PC-9 (cell line): Measurements from ENCODE around the gene PCDH9. TPM values are rescaled to one million over a fixed set of nuclear protein-coding genes. Genes with fewer than 3 reads are reported as not detected.

Experiments used
- BruUV-seq: library from RNA; stranded (reverse); fragments of 400-500 nt; replicated peaks from 2 replicates; lab custom pipeline; 2021; lab: Mats Ljungman, UMichigan
- CTCF ChIA-PET: fragments of 300-600 bp; sonication (Branson Sonifier 250); formaldehyde crosslinking; loops from one replicate; lab custom pipeline; 2022; ENCODE audit warnings: antibody characterized with exemption; lab: Charles Lee
- POLR2A ChIA-PET: fragments of 300-600 bp; sonication (Branson Sonifier 250); formaldehyde crosslinking; loops from one replicate; lab custom pipeline; 2022; ENCODE audit warnings: antibody characterized with exemption; ENCODE audit not compliant: unreplicated experiment; lab: Charles Lee
- DNase-seq, 2 experiments: peaks; one replicate each; pipeline versions ENCODE4 v3.0.0 to v3.0.0-alpha.2; 2015 to 2022; ENCODE audit warnings: mixed read lengths in 1 of 2
- H2AFZ ChIP-seq: fragments of 200-600 bp; sonication (generic); 2 replicates; pipeline ENCODE4 v1.8.1; 2017; ENCODE audit warnings: antibody characterized with exemption
- H3F3A ChIP-seq: fragments of 200-600 bp; sonication (generic); 2 replicates; pipeline ENCODE4 v1.8.1; 2017; ENCODE audit warnings: antibody characterized with exemption, mild to moderate bottlenecking, low read depth; ENCODE audit not compliant: insufficient read depth
- H3K27ac ChIP-seq: fragments of 200-600 bp; sonication (generic); 2 replicates; pipeline ENCODE4 v1.6.1; 2016; ENCODE audit warnings: mixed run types
- H3K27me3 ChIP-seq: fragments of 200-600 bp; sonication (generic); 2 replicates; pipeline ENCODE4 v1.6.1; 2016; ENCODE audit warnings: low read depth, mixed run types; ENCODE audit not compliant: insufficient read depth
- H3K36me3 ChIP-seq: fragments of 200-600 bp; sonication (generic); 2 replicates; pipeline ENCODE4 v1.6.1; 2016; ENCODE audit warnings: low read depth, mixed run types
- H3K4me1 ChIP-seq: fragments of 200-600 bp; sonication (generic); replicated peaks from 2 replicates; pipeline ENCODE4 v1.6.1; 2016; ENCODE audit warnings: mixed run types; ENCODE audit not compliant: insufficient read depth
- H3K4me2 ChIP-seq: fragments of 200-600 bp; sonication (generic); 2 replicates; pipeline ENCODE4 v1.6.1; 2017; ENCODE audit warnings: mixed run types
- H3K4me3 ChIP-seq: fragments of 200-600 bp; sonication (generic); 2 replicates; pipeline ENCODE4 v1.6.1; 2016; ENCODE audit warnings: mixed run types
- H3K79me2 ChIP-seq: fragments of 200-600 bp; sonication (generic); 2 replicates; pipeline ENCODE4 v1.6.1; 2017; ENCODE audit warnings: low read depth, mixed run types
- H3K9me2 ChIP-seq: fragments of 200-600 bp; sonication (generic); 2 replicates; pipeline ENCODE4 v1.8.1; 2017; ENCODE audit warnings: mild to moderate bottlenecking; ENCODE audit not compliant: insufficient read depth
- H3K9me3 ChIP-seq: fragments of 200-600 bp; sonication (generic); 2 replicates; pipeline ENCODE4 v1.8.1; 2016; ENCODE audit warnings: low read depth; ENCODE audit not compliant: insufficient read depth
- H4K20me1 ChIP-seq: fragments of 200-600 bp; sonication (generic); 2 replicates; pipeline ENCODE4 v1.8.1; 2017; ENCODE audit not compliant: insufficient read depth
- CTCF ChIP-seq: fragments of 200-600 bp; sonication (generic); conservative IDR thresholded peaks from 2 replicates; pipeline ENCODE4 v1.6.1; 2017; ENCODE audit warnings: mixed run types, antibody characterized with exemption, mild to moderate bottlenecking, moderate library complexity
- EZH2 ChIP-seq: fragments of 200-600 bp; sonication (generic); IDR thresholded peaks from 2 replicates; pipeline ENCODE4 v1.8.0; 2017; ENCODE audit warnings: antibody characterized with exemption, low read depth
- intact Hi-C: fragments of 100-400 bp; cut with micrococcal nuclease; formaldehyde crosslinking; loops from one replicate; pipeline ENCODE4 v1.10.0; 2022; ENCODE audit not compliant: unreplicated experiment
- total RNA-seq: library from RNA; stranded (reverse); gene quantifications from 2 replicates; pipeline ENCODE4 v1.2.3, GENCODE V29; 2021

Gene PCDH9
- total RNA-seq, 1 experiment from 2014 or later, result 0.37 TPM

GRCh38 chr13:66974889-66975288, 255.2 kb downstream of the PCDH9 start:
- Histone ChIP-seq H3K79me2 (no peaks in the 10 kb centered on the region), H4K20me1 (no peaks in the 10 kb centered on the region), H3K9me3 (no peaks in the 10 kb centered on the region), H3K4me2 (no peak overlapping the region), H3K36me3 (no peaks in the 10 kb centered on the region), H3K4me1 (no peaks in the 10 kb centered on the region), H3F3A (no peaks in the 10 kb centered on the region), H3K9me2 (0 out of 2 replicates have a peak, but pooled peaks cover 5% of the 10 kb centered on the region), H3K27me3 (no peaks in the 10 kb centered on the region), H3K27ac (no peak overlapping the region), H2AFZ (no peak overlapping the region), H3K4me3 (no peak overlapping the region)
- TF ChIP-seq CTCF (no peak), EZH2 (no peak)
- no peak for DNase-seq
- ChIA-PET POLR2A (interaction anchor here (0.6 kb wide), 1 partner anchor 318 kb away, joined by 4 read pairs; no protein-coding TSS in a partner anchor), CTCF (no interaction called here)
- intact Hi-C loops, result no loop called here
- BruUV-seq, result no TSS peak

GRCh38 chr13:66974174-66974573, 256.0 kb downstream of the PCDH9 start:
- intact Hi-C loops, result no loop called here
- CTCF ChIA-PET, result no interaction called here

GRCh38 chr13:66972659-66973058, 257.5 kb downstream of the PCDH9 start:
- no TSS peak for BruUV-seq

More at GRCh38 chr13:66974174-66974573, 256.0 kb downstream of the PCDH9 start:
- TF ChIP-seq EZH2, result no peak
- TF ChIP-seq CTCF, result no peak
- POLR2A ChIA-PET, result no interaction called here
- Histone ChIP-seq H4K20me1 (no peaks in the 10 kb centered on the region), H3K36me3 (no peaks in the 10 kb centered on the region), H3K9me3 (no peaks in the 10 kb centered on the region), H3F3A (no peaks in the 10 kb centered on the region), H3K27ac (no peak overlapping the region), H3K4me2 (no peak overlapping the region), H3K4me1 (no peaks in the 10 kb centered on the region), H2AFZ (peak overlapping the region; percentile 55; the same call in 1 of the 2 replicates), H3K79me2 (no peaks in the 10 kb centered on the region), H3K9me2 (0 out of 2 replicates have a peak, but pooled peaks cover 5% of the 10 kb centered on the region), H3K4me3 (no peak overlapping the region), H3K27me3 (no peaks in the 10 kb centered on the region)
- BruUV-seq, result no TSS peak
- DNase-seq, result no peak

More at GRCh38 chr13:66972659-66973058, 257.5 kb downstream of the PCDH9 start:
- no peak overlapping the region for H3K4me2 ChIP-seq
- DNase-seq, result no peak
- CTCF ChIA-PET, result no interaction called here
- no peaks in the 10 kb centered on the region for H3K79me2 ChIP-seq
- H3K4me1 ChIP-seq, result no peaks in the 10 kb centered on the region
- POLR2A ChIA-PET, result interaction anchor here (0.5 kb wide), 1 partner anchor 243 kb away, joined by 5 read pairs; no protein-coding TSS in a partner anchor
- no peak for TF ChIP-seq EZH2
- no peak for TF ChIP-seq CTCF
- no peaks in the 10 kb centered on the region for H3K36me3 ChIP-seq
- no peak overlapping the region for H3K27ac ChIP-seq
- H2AFZ ChIP-seq, result no peak overlapping the region
- intact Hi-C loops, result no loop called here
- no peaks in the 10 kb centered on the region for H3K9me3 ChIP-seq
- no peaks in the 10 kb centered on the region for H3F3A ChIP-seq
- no peaks in the 10 kb centered on the region for H3K27me3 ChIP-seq
- H3K4me3 ChIP-seq, result no peak overlapping the region
- H3K9me2 ChIP-seq, result 0 out of 2 replicates have a peak, but pooled peaks cover 5% of the 10 kb centered on the region
- no peaks in the 10 kb centered on the region for H4K20me1 ChIP-seq
